Activated gamma-delta T cell treated with anti-CD3 and anti-CD28 coated beads, Interleukin-2, amount 50 U/mL, for 16 hours (primary cell): ENCODE measurements around the gene SFXN3.

Experiments used
- DNase-seq: peaks from one replicate; pipeline ENCODE4 v3.0.0-alpha.2; 2020; ENCODE audit warnings: low read depth

Gene SFXN3

GRCh38 chr10:101060036-101060950, 29.3 kb downstream of the SFXN3 start:
- peak; percentile 86 for DNase-seq

GRCh38 chr10:101060951-101061623, 30.1 kb downstream of the SFXN3 start:
- peak; percentile 84 for DNase-seq

GRCh38 chr10:101061624-101062231, 30.7 kb downstream of the SFXN3 start, which contains the start of gene KAZALD1:
KAZALD1 (plus strand) TSS chr10:101061989; CDS start chr10:101062593, 604 bp downstream.
- no peak for DNase-seq

- peak; percentile 17 for DNase-seq
These were observed 31.4 kb downstream of the SFXN3 start for GRCh38 chr10:101062232-101063049.

GRCh38 chr10:101063050-101063525, 32.1 kb downstream of the SFXN3 start:
- DNase-seq, result no peak

GRCh38 chr10:101063548-101064414, 32.7 kb downstream of the SFXN3 start:
- DNase-seq, result no peak

- DNase-seq, result no peak
These were observed 33.5 kb downstream of the SFXN3 start for GRCh38 chr10:101064415-101065030.

GRCh38 chr10:101065481-101066145, 34.6 kb downstream of the SFXN3 start:
- DNase-seq, result no peak

GRCh38 chr10:101066146-101066895, 35.3 kb downstream of the SFXN3 start:
- peak; percentile 18 for DNase-seq

GRCh38 chr10:101066896-101067355, 35.9 kb downstream of the SFXN3 start:
- no peak for DNase-seq

GRCh38 chr10:101067356-101068083, 36.5 kb downstream of the SFXN3 start:
- peak; percentile 63 for DNase-seq

GRCh38 chr10:101069441-101069840, 38.4 kb downstream of the SFXN3 start:
- no peak for DNase-seq

- DNase-seq, result no peak
These were observed 39.1 kb downstream of the SFXN3 start for GRCh38 chr10:101070098-101070497.

GRCh38 chr10:101071267-101071884, 40.3 kb downstream of the SFXN3 start:
- no peak for DNase-seq

- no peak for DNase-seq
These were observed 40.9 kb downstream of the SFXN3 start for GRCh38 chr10:101071885-101072433.

- DNase-seq, result no peak
These were observed 41.9 kb downstream of the SFXN3 start for GRCh38 chr10:101072923-101073322.

- DNase-seq, result no peak
These were observed 42.6 kb downstream of the SFXN3 start for GRCh38 chr10:101073631-101074030.
